Psoas muscle (tissue), 8 donors: ENCODE measurements around the gene LONRF2. TPM values are rescaled to one million over a fixed set of nuclear protein-coding genes. Genes with fewer than 3 reads are reported as not detected.

Experiments used
- ATAC-seq, 4 donors: fragments of 200-7000 bp; cut with Tn5 transposase; one replicate each; pipeline ENCODE4 v1.9.1; 2020; ENCODE audit warnings: moderate library complexity in 3 of 4, mild to moderate bottlenecking in 2 of 4
- DNase-seq, 2 donors: peaks; one replicate each; pipeline ENCODE4 v3.0.0-alpha.2; 2020
- H3K27ac ChIP-seq: fragments of 200-600 bp; one replicate; pipeline ENCODE4 v1.8.0; 2022
- H3K27me3 ChIP-seq, 3 donors: fragments of 200-600 bp in 1 of 3; one replicate each; pipeline versions ENCODE4 v1.6.1 to v1.8.0; 2013 to 2022; ENCODE audit warnings: low read length in 2 of 3, mild to moderate bottlenecking in 2 of 3, moderate library complexity in 1 of 3; ENCODE audit not compliant: insufficient read depth in 3 of 3
- H3K36me3 ChIP-seq, 2 donors: fragments of 200-600 bp in 1 of 2; one replicate each; pipeline versions ENCODE4 v1.6.1 to v1.8.0; 2013 to 2022; ENCODE audit warnings: low read depth in 1 of 2, mild to moderate bottlenecking in 1 of 2, moderate library complexity in 1 of 2; ENCODE audit not compliant: insufficient read depth in 1 of 2
- H3K4me1 ChIP-seq: fragments of 200-600 bp; one replicate; pipeline ENCODE4 v1.8.0; 2022
- H3K4me3 ChIP-seq: fragments of 200-600 bp; one replicate; pipeline ENCODE4 v1.8.0; 2022; ENCODE audit warnings: mild to moderate bottlenecking
- H3K9me3 ChIP-seq: fragments of 200-600 bp; one replicate; pipeline ENCODE4 v1.8.0; 2022
- WGBS, 3 donors: extraction: QIAGEN DNeasy Blood & Tissue Kit; methylation state at CpG; one replicate each; pipeline versions ENCODE4 v1.1.6 to v1.1.7; 2013; 5-methylcytosine and 5-hydroxymethylcytosine counted together
- intact Hi-C, 2 donors: fragments of 100-400 bp; cut with DNase I; formaldehyde crosslinking; loops; one replicate each; pipeline versions ENCODE4 v1.11.0 to v1.14.2; 2022
- polyA plus RNA-seq, 3 donors: library from polyadenylated mRNA; stranded (reverse); fragments of 200-250 nt; gene quantifications; one replicate each; pipeline ENCODE4 v1.2.3, GENCODE V29; 2013
- total RNA-seq, 4 donors: library from RNA; stranded (reverse); fragmentation: NEBNext Ultra II Directional in 2 of 4; extraction: Animal tissue kit (Norgen Biotek cat#: 25700) in 2 of 4; gene quantifications; one replicate each; pipeline versions ENCODE4 v1.2.1 to v1.2.4, GENCODE V29; 2021 to 2023
- TF ChIP-seq, protein P1 (sequence below): fragments of 200-600 bp; IDR thresholded peaks from one replicate; pipeline ENCODE4 v1.8.0; 2022; ENCODE audit warnings: antibody characterized with exemption
- donor health status: healthy with polysubstance abuse.
- donor health status: DM: no; HTN: no; CAD: no; lungs with moderate emphysema.
- donor health status: Bipolar disorder and iron deficiency.
- donor health status: healthy.
- donor health status: DM: yes; HTN: yes; CAD: no.
- donor health status: DM: no; HTN: no; CAD: no.
- donor health status: DM: no; HTN: no; CAD: no.
- donor health status: DM: yes; HTN: yes; CAD: no.

Gene LONRF2
- total and polyA plus RNA-seq, 7 donors: 0.22 to 11.5 (median 5.7) TPM

DNA sequence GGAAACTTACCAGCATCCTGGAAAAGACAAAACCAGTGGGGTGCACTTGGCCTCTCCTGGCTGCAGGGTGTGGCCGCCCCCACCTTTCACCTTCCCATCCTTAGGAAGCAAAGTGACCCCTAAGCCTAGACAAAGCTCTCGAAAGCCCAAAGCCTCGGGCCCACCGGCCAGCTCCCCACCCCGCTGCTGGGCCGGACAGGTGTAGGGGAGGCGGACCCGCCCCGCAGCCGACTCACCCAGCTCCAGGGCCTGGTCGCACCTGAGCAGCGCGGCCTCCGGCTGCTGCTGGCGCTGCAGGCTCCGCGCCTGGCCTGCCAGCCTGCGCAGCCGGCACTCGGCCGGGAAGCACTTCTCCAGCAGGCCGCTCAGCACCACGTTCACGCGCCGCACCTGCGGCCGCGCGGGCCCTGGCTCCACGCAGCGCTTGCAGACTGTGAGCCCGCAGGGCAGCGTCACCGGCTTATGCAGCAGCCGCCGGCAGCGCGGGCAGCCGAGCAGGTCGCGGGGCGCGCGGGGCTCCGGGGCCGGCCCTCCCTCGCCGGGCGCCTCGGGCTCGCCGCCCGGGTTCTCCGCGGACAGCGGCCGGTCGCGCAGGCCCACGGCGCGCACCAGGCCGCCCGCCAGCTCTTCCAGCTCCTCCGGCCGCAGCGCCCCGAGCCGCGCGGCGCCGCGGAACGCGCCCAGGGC is 979 bp downstream of the LONRF2 start:
- Histone ChIP-seq H3K9me3 (no peaks in the 10 kb centered on the region), H3K27me3 (peaks cover 0 to 4% (median 0%) of the 10 kb centered on the region in 3 donors), H3K27ac (peak overlapping the region; percentile 90), H3K4me3 (peak overlapping the region; percentile 75), H3K36me3 (no peaks in the 10 kb centered on the region), H3K4me1 (peaks cover 9% of the 10 kb centered on the region)
- intact Hi-C loops: loop anchor here in 1 of 2 donors (5.0 kb wide), 2 partner anchors 46 to 61 kb away; no protein-coding TSS in a partner anchor
- WGBS, 3 donors: 1 to 2% (median 1%) methylated on average over 39 to 77 of the region's 77 CpGs
- DNase-seq (peak; percentile 41 to 67), ATAC-seq (peak; percentile 74 to 83 (median 76))
- TF ChIP-seq, protein P1, sequence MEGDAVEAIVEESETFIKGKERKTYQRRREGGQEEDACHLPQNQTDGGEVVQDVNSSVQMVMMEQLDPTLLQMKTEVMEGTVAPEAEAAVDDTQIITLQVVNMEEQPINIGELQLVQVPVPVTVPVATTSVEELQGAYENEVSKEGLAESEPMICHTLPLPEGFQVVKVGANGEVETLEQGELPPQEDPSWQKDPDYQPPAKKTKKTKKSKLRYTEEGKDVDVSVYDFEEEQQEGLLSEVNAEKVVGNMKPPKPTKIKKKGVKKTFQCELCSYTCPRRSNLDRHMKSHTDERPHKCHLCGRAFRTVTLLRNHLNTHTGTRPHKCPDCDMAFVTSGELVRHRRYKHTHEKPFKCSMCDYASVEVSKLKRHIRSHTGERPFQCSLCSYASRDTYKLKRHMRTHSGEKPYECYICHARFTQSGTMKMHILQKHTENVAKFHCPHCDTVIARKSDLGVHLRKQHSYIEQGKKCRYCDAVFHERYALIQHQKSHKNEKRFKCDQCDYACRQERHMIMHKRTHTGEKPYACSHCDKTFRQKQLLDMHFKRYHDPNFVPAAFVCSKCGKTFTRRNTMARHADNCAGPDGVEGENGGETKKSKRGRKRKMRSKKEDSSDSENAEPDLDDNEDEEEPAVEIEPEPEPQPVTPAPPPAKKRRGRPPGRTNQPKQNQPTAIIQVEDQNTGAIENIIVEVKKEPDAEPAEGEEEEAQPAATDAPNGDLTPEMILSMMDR: peak; percentile 38

DNA sequence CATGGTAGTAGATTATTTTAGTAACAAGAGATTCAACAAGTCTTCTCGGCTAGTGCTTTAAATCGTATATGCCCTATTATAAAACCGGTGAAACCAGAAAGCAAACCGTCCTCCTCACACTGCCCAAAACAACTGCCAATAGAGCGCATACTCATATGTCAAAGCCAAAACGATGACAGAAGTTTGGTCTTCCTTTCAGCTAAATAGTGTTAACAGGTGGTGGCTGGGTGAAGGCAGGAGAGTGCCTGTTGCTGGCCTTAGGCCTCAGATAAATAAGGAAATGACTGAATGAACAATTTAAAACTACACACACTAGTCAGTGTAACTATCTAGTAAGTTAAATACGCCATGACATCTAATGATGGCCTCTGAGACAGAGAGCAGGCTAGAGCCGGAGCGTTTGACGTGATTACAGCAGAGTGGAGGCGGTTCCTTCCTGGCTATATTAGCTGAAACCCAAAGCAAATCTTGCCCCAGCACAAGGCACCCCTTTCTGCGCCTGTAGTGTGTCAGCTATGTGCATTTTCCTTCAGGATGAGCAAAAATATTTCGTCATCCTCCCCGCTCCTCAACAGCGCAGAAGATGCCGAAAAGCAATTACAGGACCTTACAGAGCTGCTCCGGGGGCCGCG is 1.6 kb downstream of the LONRF2 start:
- WGBS, 3 donors: 30 to 39% (median 34%) methylated on average over 19 of the region's 19 CpGs
- DNase-seq (peak; percentile 15 to 50), ATAC-seq (peak; percentile 77 to 91 (median 89))
- Histone ChIP-seq H3K27me3 (peaks cover 0 to 4% (median 0%) of the 10 kb centered on the region in 3 donors), H3K4me3 (peak overlapping the region; percentile 75), H3K9me3 (no peaks in the 10 kb centered on the region), H3K36me3 (no peaks in the 10 kb centered on the region), H3K4me1 (peaks cover 9% of the 10 kb centered on the region), H3K27ac (peak overlapping the region; percentile 90)
- intact Hi-C loops: loop anchor here in 1 of 2 donors (5.0 kb wide), 2 partner anchors 47 to 62 kb away; no protein-coding TSS in a partner anchor
- TF ChIP-seq, protein P1: no peak

DNA sequence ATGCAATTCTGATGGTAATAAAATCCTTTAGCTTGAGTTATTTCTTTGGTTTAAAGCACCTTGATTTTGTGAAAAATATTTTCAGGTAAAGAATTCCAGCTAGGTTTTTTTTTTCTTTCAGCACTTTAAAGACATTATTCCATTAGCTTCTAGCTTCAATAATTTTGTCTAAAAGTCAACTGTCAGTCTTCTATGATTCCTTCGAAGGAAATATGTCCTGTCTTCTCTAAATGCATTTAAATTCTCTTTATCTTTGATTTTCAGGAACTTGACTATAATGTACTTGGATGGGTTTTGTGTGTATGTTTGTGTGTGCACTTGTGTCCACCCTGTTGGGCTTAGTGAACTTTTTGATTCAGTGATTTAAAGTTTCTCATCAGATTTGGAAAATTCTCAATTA is 4.7 kb downstream of the LONRF2 start:
- 77 to 90% (median 87%) methylated on average over 1 of the region's 1 CpG for WGBS, 3 donors
- H3K36me3 ChIP-seq: no peaks in the 10 kb centered on the region
- ATAC-seq (no peak), DNase-seq (no peak)
- H3K4me3 ChIP-seq: no peak overlapping the region
- intact Hi-C loops: no loop called here
- H3K4me1 ChIP-seq: peaks cover 7% of the 10 kb centered on the region
- peaks cover 0 to 4% (median 0%) of the 10 kb centered on the region in 3 donors for H3K27me3 ChIP-seq
- H3K9me3 ChIP-seq: no peaks in the 10 kb centered on the region
- TF ChIP-seq, protein P1: no peak
- H3K27ac ChIP-seq: no peak overlapping the region

DNA sequence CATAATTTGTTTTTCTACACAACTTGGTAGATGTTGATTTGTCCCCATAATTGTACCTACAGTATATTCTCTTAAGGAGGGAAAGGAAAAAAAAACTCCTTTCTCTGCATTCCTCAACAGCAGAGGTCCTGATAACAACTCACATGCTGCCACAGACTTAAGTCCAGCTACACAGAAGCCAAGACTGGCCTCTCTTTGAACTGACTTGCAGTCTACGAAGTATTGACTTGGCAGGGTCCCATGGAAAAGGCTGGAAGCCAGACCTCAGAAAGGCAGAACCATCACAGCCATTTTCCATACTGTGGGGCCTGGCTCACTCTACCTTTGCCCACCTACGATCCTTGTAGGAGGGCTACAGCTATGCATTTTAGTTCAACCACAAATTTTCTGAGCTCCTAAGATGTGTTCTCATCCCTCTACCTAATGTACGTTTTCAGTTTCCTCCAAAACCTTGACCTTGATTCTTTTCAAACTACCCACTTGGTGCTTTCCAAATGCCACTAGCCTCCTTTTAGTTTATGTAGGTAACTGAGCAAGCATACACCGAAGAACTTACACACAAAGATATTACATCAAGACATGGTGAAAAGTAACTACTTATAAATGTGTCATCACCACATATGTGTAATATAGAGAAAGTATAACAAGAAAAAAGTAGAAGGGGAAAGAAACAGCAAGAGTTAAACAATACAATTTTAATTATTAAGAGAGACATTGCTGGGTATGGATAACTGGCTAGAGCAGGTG is 12.2 kb downstream of the LONRF2 start:
- TF ChIP-seq, protein P1: no peak
- H3K27ac ChIP-seq: no peak overlapping the region
- H3K4me1 ChIP-seq: no peaks in the 10 kb centered on the region
- H3K36me3 ChIP-seq: peaks cover 0 to 7% of the 10 kb centered on the region in 2 donors
- H3K4me3 ChIP-seq: no peak overlapping the region
- intact Hi-C loops: no loop called here
- ATAC-seq: no peak
- DNase-seq: no peak
- no peaks in the 10 kb centered on the region for H3K27me3 ChIP-seq
- no peaks in the 10 kb centered on the region for H3K9me3 ChIP-seq
- WGBS, 3 donors: 74 to 78% (median 78%) methylated on average over 4 of the region's 4 CpGs
